Left renal cortex interstitium (tissue), 4 donors: Measurements from ENCODE around the gene UGT1A8. TPM values are rescaled to one million over a fixed set of nuclear protein-coding genes. Genes with fewer than 3 reads are reported as not detected.
"Not testable (repeated sequence)": the region's sequence is repeated elsewhere in the genome, so short reads cannot be mapped to it uniquely, and the experiment has no call there.

ENCODE experiments used
- DNase-seq, 4 donors: peaks; one replicate each; pipeline ENCODE4 v3.0.0-alpha.2; 2013; ENCODE audit warnings: low read depth in 4 of 4, low spot score in 2 of 4, missing footprints in 1 of 4
- polyA plus RNA-seq, 4 donors: library from polyadenylated mRNA; unstranded; fragments of 120-200 nt; gene quantifications; one replicate each; pipeline ENCODE4 v1.2.1, GENCODE V29; 2013; ENCODE audit not compliant: insufficient read length in 4 of 4

Gene UGT1A8
- polyA plus RNA-seq, 4 donors = 0.06 TPM; not detected in 3

GRCh38 chr2:233711312-233712008, 94.0 kb downstream of the UGT1A8 start:
- DNase-seq = peak; percentile 11 to 58 (median 26)

GRCh38 chr2:233712611-233713261, 95.3 kb downstream of the UGT1A8 start, which contains the start of gene UGT1A5:
Gene UGT1A5, plus strand, starts transcription at chr2:233712907. Its CDS starts 85 bp downstream, at chr2:233712992.
- no peak for DNase-seq

GRCh38 chr2:233713262-233713615, 95.8 kb downstream of the UGT1A8 start:
- DNase-seq = no peak

- no peak for DNase-seq
Measured at GRCh38 chr2:233714121-233714520, 96.7 kb downstream of the UGT1A8 start.

GRCh38 chr2:233718552-233718951, 101.1 kb downstream of the UGT1A8 start, which contains the start of gene UGT1A4:
Gene UGT1A4, plus strand, starts transcription at chr2:233718736. Its CDS starts 85 bp downstream, at chr2:233718821.
- DNase-seq = no peak

GRCh38 chr2:233728723-233729301, 111.4 kb downstream of the UGT1A8 start, which contains the start of gene UGT1A3:
Gene UGT1A3, plus strand, starts transcription at chr2:233729042. Its CDS starts 85 bp downstream, at chr2:233729127.
- no peak for DNase-seq

GRCh38 chr2:233736868-233737653, 119.6 kb downstream of the UGT1A8 start:
- not testable (repeated sequence) for DNase-seq

GRCh38 chr2:233740870-233741269, 123.4 kb downstream of the UGT1A8 start:
- DNase-seq = no peak

- DNase-seq = no peak
Measured at GRCh38 chr2:233743464-233744259, 126.2 kb downstream of the UGT1A8 start.

GRCh38 chr2:233745073-233745755, 127.8 kb downstream of the UGT1A8 start:
- no peak for DNase-seq

- DNase-seq = not testable (repeated sequence)
Measured at GRCh38 chr2:233745838-233746237, 128.4 kb downstream of the UGT1A8 start.

- DNase-seq = no peak
Measured at GRCh38 chr2:233746475-233747282, 129.2 kb downstream of the UGT1A8 start.

GRCh38 chr2:233747283-233747544, 129.8 kb downstream of the UGT1A8 start:
- no peak for DNase-seq

GRCh38 chr2:233750689-233751088, 133.3 kb downstream of the UGT1A8 start:
- not testable (repeated sequence) for DNase-seq

GRCh38 chr2:233751212-233752009, 134.0 kb downstream of the UGT1A8 start:
- DNase-seq = not testable (repeated sequence)

GRCh38 chr2:233754872-233755611, 137.6 kb downstream of the UGT1A8 start:
- DNase-seq = no peak

- DNase-seq = no peak
Measured at GRCh38 chr2:233756429-233757081, 139.1 kb downstream of the UGT1A8 start.
